ENCODE results near the gene MOGAT1. TPM values are rescaled to one million over a fixed set of nuclear protein-coding genes. Genes with fewer than 3 reads are reported as not detected.

Gene MOGAT1
- total RNA-seq, 1 experiment from 2014 or later = 0.22 TPM

GRCh38 chr2:222736301-222736700, 64.8 kb downstream of the MOGAT1 start:
- ChIA-PET RAD21 (ENCODE audit: low non-redundant PET in 1 of 2, low total read pairs in 2 of 2, uncharacterized antibody in 2 of 2, unreplicated experiment in 2 of 2) (no interaction called here), CTCF (no interaction called here), POLR2A (no interaction called here)
- Histone ChIP-seq H3K27ac (ENCODE audit: low read depth, low read length) (no peak overlapping the region), H3K36me3 (ENCODE audit: control insufficient read depth in 1 of 2, insufficient read depth in 2 of 2, low read length in 2 of 2) (no peaks in the 10 kb centered on the region), H3K4me3 (replicated peaks in 1 of 2; ENCODE audit: low read depth in 1 of 2, low read length in 2 of 2) (no peak overlapping the region), H2AFZ (ENCODE audit: low read depth, low read length, poor library complexity, severe bottlenecking) (no peak overlapping the region), H3K27me3 (ENCODE audit: insufficient read depth, low read length) (no peaks in the 10 kb centered on the region), H3K4me1 (ENCODE audit: control insufficient read depth in 1 of 2, insufficient read depth in 2 of 2, low read length in 2 of 2) (peaks cover 0 to 10% of the 10 kb centered on the region in 2 experiments; a peak in 2 of 4 replicates), H3K9me2 (ENCODE audit: insufficient read depth) (no peaks in the 10 kb centered on the region), H3K9me3 (ENCODE audit: control insufficient read depth in 1 of 2, insufficient read depth in 1 of 2, low read depth in 1 of 2, low read length in 2 of 2) (no peaks in the 10 kb centered on the region), H3K9ac (ENCODE audit: low read length) (no peak overlapping the region), H3K4me2 (ENCODE audit: low read length) (no peak overlapping the region), H3K79me2 (ENCODE audit: insufficient read depth, low read length) (no peaks in the 10 kb centered on the region), H4K20me1 (ENCODE audit: insufficient read depth) (no peaks in the 10 kb centered on the region)
- no peak for TF ChIP-seq REST (IDR thresholded peaks at IDR 0.05; ENCODE audit: low read depth)
- TF ChIP-seq ZNF274 (IDR thresholded peaks at IDR 0.05; ENCODE audit: low read depth, low read length) = no peak
- no peak for TF ChIP-seq SRF (IDR thresholded peaks at IDR 0.05; ENCODE audit: low read depth)
- no peak for TF ChIP-seq SIN3A (IDR thresholded peaks at IDR 0.05; ENCODE audit: low read depth)
- no peak for TF ChIP-seq ELF1 (IDR thresholded peaks at IDR 0.05; ENCODE audit: borderline replicate concordance, low read depth)
- TF ChIP-seq POLR2A (IDR thresholded peaks at IDR 0.05; ENCODE audit: borderline replicate concordance, extremely low read depth, insufficient read depth, insufficient read length) = no peak
- TF ChIP-seq EGR1 (IDR thresholded peaks at IDR 0.05; ENCODE audit: low read depth) = no peak
- TF ChIP-seq JUND (IDR thresholded peaks at IDR 0.05) = no peak
- no peak for TF ChIP-seq RAD21 (IDR thresholded peaks at IDR 0.05; ENCODE audit: low read depth)
- no peak for TF ChIP-seq EZH2 (IDR thresholded peaks at IDR 0.05)
- TF ChIP-seq ZFX (IDR thresholded peaks at IDR 0.05) = no peak
- TF ChIP-seq SP1 (IDR thresholded peaks at IDR 0.05; ENCODE audit: low read depth) = no peak
- TF ChIP-seq ZBTB33 (IDR thresholded peaks at IDR 0.05; ENCODE audit: extremely low read depth, insufficient replicate concordance, low read length) = no peak
- TF ChIP-seq EZH2phosphoT487 (IDR thresholded peaks at IDR 0.05; ENCODE audit: borderline replicate concordance) = no peak
- TF ChIP-seq TCF7L2 (IDR thresholded peaks at IDR 0.05; ENCODE audit: borderline replicate concordance, extremely low read depth, insufficient read depth, insufficient read length) = no peak
- TF ChIP-seq FOSL1 (IDR thresholded peaks at IDR 0.05; ENCODE audit: low read depth) = no peak
- intact Hi-C loops (cut with micrococcal nuclease) = no loop called here
- no TSS peak for BruUV-seq (replicated peaks)
- ATAC-seq = no peak
- no peak for DNase-seq (ENCODE audit: low read depth, low spot score)

Measured in HCT116 (cell line).